NCI-H1436 treated with DMSO at 0.1 percent for 48 hours (cell line): ENCODE results near the gene RAB17.

ENCODE experiments used
- DNase-seq: peaks from one replicate; lab custom pipeline; 2025; lab: John Stamatoyannopoulos, UW

Gene RAB17

DNA sequence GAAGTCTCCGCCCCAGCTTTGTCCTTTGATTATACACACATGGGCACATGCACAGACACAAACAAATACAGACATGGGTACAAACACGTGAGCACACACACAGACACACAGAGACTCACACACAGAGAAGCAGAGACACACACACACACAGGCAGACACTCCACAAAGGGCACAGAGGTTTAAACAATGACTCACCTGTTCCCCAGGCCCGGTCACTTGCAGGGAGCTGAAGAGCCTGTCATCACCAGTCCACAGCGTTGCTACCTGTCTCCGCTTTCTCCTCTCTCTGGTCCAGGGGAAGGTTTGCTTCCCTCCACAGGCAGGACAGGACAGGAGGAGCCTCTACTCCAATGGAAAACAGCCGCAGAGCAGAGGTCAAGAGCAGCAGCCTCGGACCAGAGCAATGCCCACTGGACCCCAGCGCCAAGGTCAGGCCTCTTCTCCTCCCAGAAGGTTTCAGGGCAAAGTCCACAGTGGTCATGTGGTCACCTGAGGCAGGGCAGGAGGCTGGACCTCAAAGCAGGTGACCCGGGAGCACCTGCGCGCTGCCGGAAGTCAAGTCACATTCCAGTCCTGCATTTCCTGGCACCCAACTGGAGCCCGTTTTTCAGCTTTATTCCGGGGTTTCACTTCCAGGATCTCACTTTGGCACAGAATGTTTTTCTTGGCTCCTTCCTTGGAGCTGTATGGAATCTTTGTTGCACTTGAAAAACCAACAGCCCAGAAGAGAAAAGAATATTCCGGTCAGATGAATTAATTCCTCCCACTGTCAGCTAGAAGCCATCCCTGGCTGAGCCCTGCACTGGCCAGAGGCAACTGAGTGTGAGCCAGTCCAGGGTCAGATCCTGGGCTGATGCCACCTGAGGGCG lies at the start of gene RAB17:
Gene RAB17 (minus strand): TSS at position 463 of the 869 bp plus-strand sequence. CDS start 4,580 bp downstream, outside the sequence.
- no peak for DNase-seq

DNA sequence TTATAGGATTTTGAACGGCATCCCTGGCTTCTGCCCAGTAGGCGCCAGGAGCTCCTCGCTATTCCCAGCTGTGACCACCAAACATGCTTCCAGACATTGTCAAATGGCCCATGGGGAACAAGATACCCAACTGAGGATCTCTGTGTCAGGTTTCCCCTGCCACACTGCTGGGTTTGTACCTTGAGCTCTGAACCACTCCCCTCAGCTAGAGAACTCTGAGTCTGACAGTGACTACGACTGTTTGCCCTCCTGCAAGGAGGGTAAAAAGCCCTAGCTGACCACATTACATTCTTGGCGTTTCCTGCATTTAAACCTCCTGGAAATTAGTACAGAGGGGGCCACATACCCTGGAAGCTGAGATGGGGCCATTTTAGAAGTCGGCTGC lies 49.3 kb upstream of the RAB17 start:
- DNase-seq = no peak

GRCh38 chr2:237639052-237639835 lies 48.7 kb upstream of the RAB17 start:
- DNase-seq = no peak

DNA sequence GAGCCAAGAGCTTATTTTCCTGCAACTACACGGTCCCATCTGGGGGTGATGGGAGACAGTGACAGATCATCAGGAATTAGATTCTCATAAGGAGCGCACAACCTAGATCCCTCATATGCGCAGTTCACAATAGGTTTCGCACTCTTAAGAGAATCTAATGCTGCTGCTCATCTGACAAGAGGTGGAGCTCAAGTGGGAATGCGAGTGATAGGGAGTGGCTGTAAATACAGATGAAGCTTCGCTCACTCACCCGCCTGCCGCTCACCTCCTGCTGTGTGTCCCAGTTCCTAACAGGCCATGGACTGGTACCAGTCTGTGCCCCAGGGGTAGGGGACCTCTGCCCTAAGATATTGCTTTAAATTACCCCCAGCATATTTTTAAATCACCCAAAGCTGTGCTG lies 47.6 kb upstream of the RAB17 start:
- no peak for DNase-seq

DNA sequence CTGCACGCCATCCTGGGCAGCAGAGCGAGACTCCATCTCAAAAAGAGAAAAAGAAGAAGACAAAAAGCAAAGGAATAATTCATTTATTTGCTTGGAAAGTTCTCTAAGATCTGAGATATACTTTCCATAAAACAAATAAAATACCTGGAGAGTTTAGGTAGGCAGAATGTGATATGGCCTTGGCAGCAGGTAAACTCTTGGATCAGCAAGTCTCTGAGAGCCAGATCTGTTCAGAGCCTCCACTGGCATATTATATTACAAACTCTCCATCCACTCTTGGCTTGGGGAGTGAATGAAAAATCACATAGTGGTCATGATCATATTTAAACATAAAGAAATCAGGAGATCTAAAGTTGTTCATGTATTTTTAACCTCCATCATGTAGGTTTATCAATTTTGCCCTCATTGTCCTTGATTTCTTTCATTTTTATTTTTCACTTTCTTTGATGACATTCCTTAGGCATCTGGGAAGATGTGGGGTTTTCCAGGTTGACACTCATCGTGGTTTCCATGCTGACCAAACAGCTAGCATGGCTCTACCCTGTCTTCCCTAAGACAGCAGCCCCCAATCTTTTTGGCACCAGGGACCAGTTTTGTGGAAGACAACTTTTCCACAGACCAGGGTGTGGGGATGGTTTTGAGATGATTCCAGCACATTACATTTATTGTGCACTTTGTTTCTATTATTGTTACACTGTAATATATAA lies 47.0 kb upstream of the RAB17 start:
- no peak for DNase-seq

GRCh38 chr2:237636578-237636977 lies 46.0 kb upstream of the RAB17 start:
- DNase-seq = no peak

- no peak for DNase-seq
These were observed 42.6 kb upstream of the RAB17 start for GRCh38 chr2:237633061-237633561.

DNA sequence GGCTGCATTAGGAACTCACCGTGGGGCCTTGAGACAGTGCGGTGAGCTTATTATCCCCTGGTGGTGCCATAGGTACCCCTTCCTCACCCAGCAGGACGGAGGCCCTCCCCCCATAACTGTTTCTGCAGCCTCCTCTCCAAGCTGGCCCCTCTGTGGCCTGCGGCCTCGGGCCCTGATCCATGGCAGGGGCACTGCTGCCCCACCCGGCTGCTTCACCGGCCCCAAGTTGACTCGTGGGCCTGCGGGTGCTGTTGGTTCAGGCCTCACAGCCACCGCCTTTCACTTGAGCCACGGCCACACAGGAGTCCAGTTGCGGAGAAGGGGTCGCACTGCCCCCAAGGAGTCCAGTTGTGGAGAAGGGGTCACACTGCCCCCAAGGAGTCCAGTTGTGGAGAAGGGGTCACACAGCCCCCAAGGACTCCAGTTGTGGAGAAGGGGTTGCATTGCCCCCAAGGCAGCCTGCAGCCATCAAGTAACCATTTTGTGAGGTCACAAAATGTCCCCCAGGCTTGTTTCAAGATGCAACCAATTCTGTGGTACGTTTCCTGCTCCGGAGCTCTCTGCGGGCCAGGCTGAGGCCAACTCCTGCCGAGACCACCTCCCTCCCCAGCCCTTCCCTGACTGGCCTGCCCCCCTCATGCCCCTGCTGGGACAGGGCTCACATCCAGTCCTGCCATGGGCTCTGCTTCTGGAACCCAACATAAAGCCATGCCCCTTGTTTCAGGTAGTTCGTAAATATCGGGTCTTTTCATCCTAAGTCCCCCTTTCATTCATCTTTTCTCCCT lies 41.5 kb upstream of the RAB17 start:
- no peak for DNase-seq

DNA sequence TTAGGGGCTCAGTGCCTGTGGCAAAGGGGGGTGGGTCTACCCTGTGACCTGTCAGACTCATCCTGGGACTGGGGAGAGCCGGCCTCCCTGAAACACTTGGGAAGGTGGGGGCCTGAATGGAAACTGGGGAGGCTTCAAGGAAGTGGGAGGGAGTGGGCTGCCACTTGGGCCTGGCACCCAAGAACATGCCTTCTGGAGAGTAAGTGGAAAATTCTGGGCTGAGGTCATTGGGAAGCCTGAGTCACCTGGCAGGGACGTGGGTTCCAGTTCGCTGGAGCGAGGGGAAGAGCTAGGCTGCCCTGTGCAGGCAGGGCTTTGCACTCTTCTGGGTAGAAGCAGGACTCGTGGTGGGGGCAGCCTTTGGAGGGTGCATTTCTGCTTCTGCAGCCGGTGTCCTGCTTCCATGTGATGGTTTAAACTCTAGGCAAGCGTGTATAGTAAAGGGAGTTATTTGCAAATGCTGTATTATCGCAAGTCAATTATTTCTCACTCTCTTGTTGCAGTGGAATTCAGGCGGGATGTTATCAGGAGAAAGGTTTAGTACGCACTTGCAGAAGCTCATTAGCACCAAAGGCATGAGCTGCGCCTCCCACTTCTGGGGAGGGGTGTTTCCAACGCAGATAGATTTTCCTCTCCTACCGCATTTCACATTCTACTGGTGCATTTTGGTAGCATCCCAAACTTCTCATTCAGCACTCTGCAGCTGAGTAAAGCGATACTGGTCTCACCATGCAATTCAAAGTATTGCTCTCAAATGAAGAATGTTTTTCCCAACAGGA lies 40.7 kb upstream of the RAB17 start:
- no peak for DNase-seq

DNA sequence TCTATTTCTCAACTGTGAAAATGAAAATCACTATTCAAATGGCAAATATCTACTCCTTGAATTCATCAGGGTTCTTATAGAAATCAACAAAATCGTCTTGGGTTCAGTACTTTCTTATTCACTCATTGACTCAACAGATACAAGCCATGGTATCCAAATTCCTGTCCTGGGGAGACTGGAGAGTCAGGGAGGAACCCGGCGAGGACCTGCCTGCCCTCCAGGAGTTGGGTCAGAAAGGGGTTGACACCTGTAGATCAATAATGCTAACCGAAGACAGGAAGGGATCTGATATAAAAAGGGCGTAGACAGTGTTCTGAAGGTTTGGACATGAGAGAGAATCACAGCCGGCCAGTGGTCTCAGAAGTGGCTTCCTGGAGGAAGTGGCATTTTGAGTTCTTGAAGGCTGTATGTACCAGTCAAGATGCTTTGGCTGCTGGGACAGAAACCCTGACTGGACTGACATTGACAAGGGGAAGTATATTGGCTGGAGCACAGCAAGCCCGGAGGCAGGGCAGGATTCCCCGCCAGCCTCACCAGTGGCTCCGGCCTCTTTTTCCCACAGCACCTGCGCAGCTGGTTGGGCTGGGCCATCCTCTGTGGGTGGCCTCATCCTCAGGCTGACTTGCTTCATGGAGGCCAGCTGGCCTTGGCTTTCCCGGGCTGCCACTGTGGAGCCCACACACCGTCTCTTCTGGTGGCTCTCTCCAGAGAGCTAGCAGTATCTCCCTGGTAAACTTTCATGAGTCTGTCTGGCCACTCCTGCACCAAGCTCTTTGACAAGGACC lies 39.9 kb upstream of the RAB17 start:
- DNase-seq = no peak

DNA sequence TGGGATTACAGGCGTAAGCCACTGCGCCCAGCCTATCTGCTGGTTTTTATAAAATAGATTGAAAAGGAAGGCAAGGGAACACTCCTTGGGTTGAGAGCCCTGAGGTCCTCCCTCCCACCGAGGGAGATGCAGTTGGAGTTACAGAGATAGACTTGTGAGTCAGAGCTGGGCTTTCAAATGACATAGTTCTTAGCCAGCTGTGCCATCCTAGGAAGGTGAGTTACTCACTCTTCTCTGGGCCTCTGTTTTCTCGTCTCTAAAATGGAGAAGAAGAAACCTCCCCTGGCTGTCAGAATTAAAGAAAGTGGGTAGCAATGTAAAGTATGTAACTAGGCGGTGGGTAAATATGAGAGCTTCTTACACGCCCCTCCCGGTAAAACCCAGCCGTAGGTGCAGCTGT lies 39.2 kb upstream of the RAB17 start:
- no peak for DNase-seq

DNA sequence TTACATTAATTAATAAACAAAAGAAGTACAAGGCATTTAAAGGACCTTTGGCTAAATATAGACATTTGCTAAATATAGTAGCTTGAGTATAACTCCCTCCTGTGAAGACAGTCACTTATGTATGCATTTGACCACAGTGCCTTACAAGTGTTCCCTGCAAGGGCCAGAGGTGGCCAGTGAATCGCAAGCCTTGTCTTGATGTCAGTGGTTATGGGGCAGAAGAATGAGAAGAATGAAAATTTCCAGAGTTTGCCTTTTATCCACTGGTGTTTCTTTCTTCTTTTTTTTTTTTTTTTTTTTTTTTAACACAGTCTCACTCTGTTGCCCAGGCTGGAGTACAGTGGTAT lies 38.6 kb upstream of the RAB17 start:
- no peak for DNase-seq

GRCh38 chr2:237628247-237629187 lies 38.0 kb upstream of the RAB17 start:
- no peak for DNase-seq

GRCh38 chr2:237627441-237628246 lies 37.1 kb upstream of the RAB17 start, which contains the start of gene LRRFIP1:
Gene LRRFIP1, plus strand, starts transcription at chr2:237627587. Its CDS starts 58 bp downstream, at chr2:237627645.
- no peak for DNase-seq

DNA sequence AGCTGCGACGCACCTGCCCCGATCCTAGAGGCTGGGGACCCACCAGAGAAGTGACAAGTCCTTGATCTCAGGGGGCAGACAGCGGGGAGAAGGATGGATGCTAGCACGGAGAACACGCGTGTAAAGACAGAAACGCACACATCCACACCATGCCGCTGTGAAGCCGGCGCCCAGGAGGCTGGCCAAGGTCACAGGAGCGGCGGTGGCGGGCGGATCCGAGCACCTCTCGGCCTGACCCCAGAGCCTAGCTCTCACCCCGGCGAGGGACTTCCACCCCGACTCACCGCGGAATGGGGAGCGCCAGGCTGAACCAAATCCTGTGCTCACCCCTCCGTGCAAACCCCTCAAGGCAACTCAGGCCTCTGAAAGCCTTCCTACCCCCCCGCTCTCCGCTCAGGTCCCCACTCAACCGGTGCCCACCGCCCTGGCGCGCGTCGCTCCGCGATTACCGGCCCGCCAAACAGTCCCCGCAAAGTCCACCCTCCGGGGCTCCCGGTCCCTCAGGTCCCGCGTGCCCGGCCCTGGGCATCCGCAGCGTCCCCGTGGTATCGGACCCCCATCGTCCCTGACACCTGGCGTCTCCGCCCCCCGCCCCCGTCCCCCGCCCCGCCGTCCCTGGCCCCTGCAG lies 36.4 kb upstream of the RAB17 start:
- DNase-seq = no peak

- no peak for DNase-seq
These were observed 35.2 kb upstream of the RAB17 start for GRCh38 chr2:237625777-237626176.

GRCh38 chr2:237625216-237625705 lies 34.7 kb upstream of the RAB17 start:
- no peak for DNase-seq
